Peyer's patch (tissue), 4 donors: Measurements from ENCODE around the gene METRNL.

ENCODE experiments used
- POLR2A ChIP-seq, 2 donors: fragments of 450-650 bp; IDR thresholded peaks; one replicate each; pipeline ENCODE4 v1.5.1; 2017; ENCODE audit warnings: antibody characterized with exemption in 2 of 2, mild to moderate bottlenecking in 2 of 2, moderate library complexity in 2 of 2
- TF ChIP-seq, protein P1 (sequence below), 6 experiments: fragments of 450-650 bp in 4 of 6; fragments of 200-600 bp in 2 of 6; sonication (generic) in 1 of 6; IDR thresholded peaks; one replicate each; pipeline ENCODE4 v1.5.1; 2017 to 2019; ENCODE audit warnings: antibody characterized with exemption in 6 of 6, mild to moderate bottlenecking in 3 of 6, moderate library complexity in 1 of 6

DNA sequence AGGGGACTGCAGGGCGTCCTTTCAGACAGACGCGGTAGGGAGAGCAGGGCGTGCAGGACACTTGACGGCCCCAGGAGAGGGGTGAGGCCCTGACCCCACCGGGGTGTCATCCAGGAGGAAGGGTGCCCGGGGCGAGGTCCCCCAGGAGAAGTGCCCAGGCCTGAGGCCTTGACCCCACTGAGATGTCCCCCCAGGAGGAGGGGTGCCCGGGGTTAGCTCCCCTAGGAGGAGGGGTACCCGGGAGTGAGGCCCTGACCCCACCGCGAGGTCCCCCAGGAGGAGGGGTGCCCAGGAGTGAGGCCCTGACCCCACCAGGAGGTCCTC lies 27.2 kb upstream of the METRNL start:
- TF ChIP-seq, protein P1, sequence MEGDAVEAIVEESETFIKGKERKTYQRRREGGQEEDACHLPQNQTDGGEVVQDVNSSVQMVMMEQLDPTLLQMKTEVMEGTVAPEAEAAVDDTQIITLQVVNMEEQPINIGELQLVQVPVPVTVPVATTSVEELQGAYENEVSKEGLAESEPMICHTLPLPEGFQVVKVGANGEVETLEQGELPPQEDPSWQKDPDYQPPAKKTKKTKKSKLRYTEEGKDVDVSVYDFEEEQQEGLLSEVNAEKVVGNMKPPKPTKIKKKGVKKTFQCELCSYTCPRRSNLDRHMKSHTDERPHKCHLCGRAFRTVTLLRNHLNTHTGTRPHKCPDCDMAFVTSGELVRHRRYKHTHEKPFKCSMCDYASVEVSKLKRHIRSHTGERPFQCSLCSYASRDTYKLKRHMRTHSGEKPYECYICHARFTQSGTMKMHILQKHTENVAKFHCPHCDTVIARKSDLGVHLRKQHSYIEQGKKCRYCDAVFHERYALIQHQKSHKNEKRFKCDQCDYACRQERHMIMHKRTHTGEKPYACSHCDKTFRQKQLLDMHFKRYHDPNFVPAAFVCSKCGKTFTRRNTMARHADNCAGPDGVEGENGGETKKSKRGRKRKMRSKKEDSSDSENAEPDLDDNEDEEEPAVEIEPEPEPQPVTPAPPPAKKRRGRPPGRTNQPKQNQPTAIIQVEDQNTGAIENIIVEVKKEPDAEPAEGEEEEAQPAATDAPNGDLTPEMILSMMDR (IDR thresholded peaks at IDR 0.05) = no peak
- TF ChIP-seq POLR2A (IDR thresholded peaks at IDR 0.05) = no peak
